ENCODE measurements around the gene GLB1L3. TPM values are rescaled to one million over a fixed set of nuclear protein-coding genes. Genes with fewer than 3 reads are reported as not detected.
A peak's percentile ranks its signal among the peaks of the same experiment; 100 is the strongest.

Gene GLB1L3
- total RNA-seq, 2 donors from 2014 or later: 7.3 to 19.3 TPM

DNA sequence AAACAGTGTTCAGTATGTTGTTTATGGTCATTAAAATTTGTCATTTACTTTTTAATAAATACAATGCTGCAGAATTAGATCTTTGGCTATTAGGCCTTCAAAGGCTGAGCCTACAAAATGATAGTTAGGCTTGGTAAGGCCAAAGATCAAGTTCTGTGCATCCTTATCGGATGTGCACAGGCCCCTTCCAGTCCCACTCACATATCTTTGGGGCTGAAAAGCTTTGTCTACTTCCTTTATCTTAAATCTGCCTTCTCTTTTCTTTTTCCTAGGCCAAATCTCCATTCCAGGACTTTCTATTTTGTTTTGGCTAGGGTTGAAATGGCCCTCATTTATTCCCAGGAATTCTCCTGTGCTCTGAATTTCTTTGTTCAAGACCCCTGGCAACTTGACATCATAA is 52.3 kb downstream of the GLB1L3 start:
- no peak for ATAC-seq
- Mint-ChIP-seq H3K27ac (no peak overlapping the region), H3K36me3 (no peaks in the 10 kb centered on the region), H3K9me3 (no peaks in the 10 kb centered on the region)
- no peak for DNase-seq (ENCODE audit: low spot score in 2 of 2)

DNA sequence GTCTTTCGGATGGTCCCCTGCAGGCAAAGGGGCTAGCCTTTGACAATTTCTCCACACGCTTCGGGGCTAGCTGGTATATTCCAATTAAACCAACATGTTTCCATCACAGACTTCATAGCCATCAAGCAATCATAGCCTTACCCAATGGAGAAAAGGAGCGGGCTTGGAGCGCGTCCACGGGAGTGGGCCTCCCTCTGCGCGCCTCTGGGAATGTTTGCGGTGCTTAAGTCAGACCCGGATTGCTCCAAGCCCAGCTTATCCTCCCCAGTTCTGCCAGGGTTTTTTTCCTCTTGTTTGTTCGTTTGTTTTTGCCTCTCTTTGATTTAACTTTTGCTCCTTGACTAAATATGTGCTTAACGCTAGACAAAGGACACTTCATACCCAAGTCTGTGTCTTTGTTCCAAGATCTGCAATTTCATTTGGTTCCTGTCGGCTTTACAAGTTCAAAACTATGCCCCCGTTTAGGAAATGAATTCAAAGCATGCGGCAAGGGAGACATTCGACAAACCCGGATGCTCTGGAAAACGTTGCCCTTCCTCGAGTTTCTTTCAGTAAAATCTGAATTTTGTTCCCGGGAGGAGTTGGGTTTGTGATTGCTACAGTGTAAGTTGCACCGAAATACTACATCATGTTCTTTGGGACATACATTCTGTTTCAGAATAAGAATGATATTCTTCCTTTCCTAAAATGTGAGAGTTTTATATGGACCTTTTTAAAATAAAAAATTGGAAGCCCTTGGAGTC is 54.6 kb downstream of the GLB1L3 start:
- DNase-seq (ENCODE audit: low spot score in 2 of 2) (no peak), ATAC-seq (no peak)
- Mint-ChIP-seq H3K36me3 (no peaks in the 10 kb centered on the region), H3K27ac (peak overlapping the region in 1 of 2 donors; percentile 64), H3K9me3 (no peaks in the 10 kb centered on the region)

DNA sequence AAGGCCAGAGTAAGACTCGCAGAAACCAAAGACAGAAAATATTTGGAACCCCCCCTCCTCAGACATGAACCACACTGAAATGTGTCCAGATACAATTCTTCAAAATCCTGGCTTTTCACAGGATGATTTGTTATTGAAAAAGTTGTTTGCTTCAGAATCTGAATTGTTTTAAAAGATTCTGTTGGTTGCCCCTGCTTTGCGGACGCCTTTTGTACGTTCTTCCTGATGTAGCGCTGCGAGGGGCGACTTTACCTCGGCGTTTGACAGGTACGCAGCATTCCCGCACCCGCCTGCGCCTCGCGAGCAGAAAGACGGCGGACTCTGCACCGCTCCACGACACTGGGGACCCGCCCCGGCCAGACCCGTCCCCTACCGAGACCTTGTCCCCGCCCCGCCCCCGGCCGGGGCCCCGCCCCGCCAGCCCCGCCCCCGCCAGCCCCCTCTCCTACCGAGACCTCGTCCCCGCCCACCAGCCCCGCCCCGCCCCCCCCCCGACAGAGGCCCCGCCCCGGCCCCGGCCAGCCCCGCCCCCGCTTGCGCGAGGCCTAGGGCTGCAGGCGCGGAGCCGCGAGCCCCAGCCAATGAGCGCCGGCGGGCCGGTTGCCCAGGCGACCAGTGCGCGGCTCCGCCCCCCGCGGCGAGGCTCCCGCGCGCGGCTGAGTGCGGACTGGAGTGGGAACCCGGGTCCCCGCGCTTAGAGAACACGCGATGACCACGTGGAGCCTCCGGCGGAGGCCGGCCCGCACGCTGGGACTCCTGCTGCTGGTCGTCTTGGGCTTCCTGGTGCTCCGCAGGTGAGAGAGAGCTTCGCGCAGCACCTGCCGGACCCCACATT is 55.4 kb downstream of the GLB1L3 start, which contains the start of gene GLB1L2:
GLB1L2 (plus strand) TSS at position 635 of the 835 bp plus-strand sequence; CDS start at position 709, 74 bp downstream.
- peak; percentile 80 to 81 for DNase-seq (ENCODE audit: low spot score in 2 of 2)
- peak; percentile 95 to 96 for ATAC-seq
- Mint-ChIP-seq H3K9me3 (no peaks in the 10 kb centered on the region), H3K36me3 (no peaks in the 10 kb centered on the region), H3K27ac (peak within 1 kb of the TSS in 1 of 2 donors; percentile 64)

DNA sequence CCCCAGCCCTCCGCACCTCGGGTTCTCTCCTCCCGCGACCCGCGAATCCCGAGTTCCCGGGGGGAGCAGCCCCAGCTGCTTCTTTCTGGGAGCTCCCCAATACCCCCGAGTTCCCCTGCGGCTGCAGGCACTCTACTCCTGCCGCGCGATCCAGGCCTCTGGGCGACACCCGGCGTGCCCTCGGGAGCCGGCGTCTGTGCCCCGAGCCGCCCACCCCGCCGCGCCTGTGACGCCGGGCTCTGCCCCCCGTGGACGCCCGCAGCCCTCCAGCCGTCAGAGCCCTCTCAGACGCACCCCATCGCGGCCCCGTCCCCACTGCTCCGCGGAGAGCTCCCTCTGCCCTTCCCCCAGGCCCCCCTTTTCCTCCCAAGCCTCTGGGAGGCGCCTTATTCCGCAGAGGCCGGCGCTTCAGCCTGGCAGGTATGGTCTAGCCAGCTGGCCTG is 56.0 kb downstream of the GLB1L3 start:
- H3K27ac Mint-ChIP-seq: no peak overlapping the region
- no peak for DNase-seq (ENCODE audit: low spot score in 2 of 2)
- H3K36me3 Mint-ChIP-seq: no peaks in the 10 kb centered on the region
- H3K9me3 Mint-ChIP-seq: no peaks in the 10 kb centered on the region
- ATAC-seq: peak; percentile 38 to 46

DNA sequence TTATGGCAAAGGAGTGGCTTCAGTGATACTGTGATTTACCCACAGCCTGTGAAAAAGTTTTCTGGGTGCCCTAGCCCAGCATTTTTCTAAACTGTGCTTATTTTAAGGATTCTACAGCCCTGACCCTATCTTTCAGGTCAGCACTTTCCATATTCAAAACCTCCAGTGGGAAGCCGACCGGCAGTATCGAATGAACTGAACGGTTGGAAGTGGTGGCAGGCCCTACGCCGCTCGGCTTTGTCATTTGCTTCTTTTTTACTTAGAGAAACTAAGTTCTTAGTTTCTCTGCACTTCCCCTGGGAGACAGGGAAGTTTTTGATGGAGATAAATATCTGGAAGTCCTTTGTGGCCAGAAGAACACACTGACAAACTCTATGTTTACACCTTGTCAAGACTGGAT is 56.6 kb downstream of the GLB1L3 start:
- H3K27ac Mint-ChIP-seq: no peak overlapping the region
- no peaks in the 10 kb centered on the region for H3K9me3 Mint-ChIP-seq
- ATAC-seq (no peak), DNase-seq (ENCODE audit: low spot score in 2 of 2) (no peak)
- H3K36me3 Mint-ChIP-seq: no peaks in the 10 kb centered on the region

DNA sequence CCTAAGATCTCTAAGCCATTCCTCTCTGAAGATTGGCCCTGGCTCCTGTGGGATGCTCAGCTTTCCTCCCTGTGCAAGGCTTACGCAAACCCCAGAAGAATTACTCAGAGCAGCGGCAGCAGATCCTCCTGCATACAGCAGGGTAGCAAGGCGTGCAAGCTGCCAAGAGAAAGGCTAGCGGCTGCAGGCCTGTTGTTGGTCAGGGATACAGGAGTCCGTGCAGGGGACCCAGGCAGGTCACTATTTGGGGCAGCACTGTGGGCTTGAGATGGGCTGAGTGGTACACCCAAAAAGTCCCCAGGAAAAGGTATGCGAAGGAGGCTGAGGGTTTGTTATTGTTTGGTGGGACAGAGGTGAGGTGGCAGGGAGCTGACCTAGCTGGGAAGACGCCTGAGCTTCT is 57.1 kb downstream of the GLB1L3 start:
- Mint-ChIP-seq H3K9me3 (no peaks in the 10 kb centered on the region), H3K27ac (no peak overlapping the region), H3K36me3 (no peaks in the 10 kb centered on the region)
- ATAC-seq (no peak), DNase-seq (ENCODE audit: low spot score in 2 of 2) (no peak)

DNA sequence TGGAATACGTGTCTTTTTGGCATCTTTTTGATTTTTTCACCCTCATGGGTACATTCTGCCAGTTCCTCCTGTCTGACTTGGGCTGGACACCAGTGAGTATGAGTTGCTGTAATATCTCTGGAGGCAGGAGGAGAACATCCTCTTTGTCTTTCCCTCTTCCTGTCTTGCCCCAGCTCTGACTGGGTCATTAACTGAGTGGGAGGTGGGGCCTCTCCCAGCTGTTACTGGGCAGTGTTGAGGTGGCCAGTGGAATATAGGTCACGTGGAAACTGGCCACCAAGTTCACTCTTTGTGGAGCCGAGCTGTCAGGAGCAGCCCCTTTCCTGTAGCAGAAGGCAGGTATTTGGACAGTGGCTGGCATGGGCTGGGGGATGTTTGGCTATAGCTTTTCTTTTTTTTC is 57.8 kb downstream of the GLB1L3 start:
- Mint-ChIP-seq H3K27ac (no peak overlapping the region), H3K9me3 (no peaks in the 10 kb centered on the region), H3K36me3 (no peaks in the 10 kb centered on the region)
- ATAC-seq (no peak), DNase-seq (ENCODE audit: low spot score in 2 of 2) (no peak)

DNA sequence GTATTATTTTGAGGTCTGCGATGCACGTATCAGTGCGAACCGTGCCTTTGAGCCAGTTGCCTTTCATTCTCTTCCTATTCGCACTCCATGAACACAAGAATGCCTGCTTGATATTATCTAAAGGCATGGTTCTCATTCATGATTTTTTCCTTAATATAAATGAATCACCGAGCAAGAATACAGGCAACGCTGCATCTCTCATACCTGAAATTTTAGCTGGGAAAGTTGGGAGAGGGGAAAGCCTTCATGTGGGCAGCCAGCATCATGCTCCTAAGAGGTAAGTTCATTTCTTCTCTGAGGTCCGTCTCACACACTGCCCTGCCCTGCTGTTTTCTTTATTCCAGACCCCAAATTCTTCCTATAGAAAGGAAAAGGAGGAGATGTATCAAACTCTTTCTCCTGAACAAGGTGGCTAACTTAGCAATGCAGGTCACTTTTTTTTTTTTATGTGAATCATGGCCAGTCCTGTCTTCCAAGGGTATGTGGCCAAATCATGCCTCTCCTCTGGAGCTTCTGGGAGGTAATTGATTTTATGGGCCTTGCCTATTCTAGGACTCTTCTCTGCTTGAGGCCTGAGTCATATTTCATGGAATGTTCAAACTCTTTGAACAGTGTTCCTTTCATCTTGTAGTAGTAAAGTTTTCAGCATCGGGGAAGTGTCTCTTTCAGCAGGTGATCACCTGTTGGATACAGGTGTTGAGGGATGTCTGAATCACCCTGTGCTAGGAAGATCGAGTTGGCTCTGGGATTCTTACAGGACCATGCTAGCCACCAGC is 58.8 kb downstream of the GLB1L3 start:
- H3K9me3 Mint-ChIP-seq: no peaks in the 10 kb centered on the region
- no peak overlapping the region for H3K27ac Mint-ChIP-seq

DNA sequence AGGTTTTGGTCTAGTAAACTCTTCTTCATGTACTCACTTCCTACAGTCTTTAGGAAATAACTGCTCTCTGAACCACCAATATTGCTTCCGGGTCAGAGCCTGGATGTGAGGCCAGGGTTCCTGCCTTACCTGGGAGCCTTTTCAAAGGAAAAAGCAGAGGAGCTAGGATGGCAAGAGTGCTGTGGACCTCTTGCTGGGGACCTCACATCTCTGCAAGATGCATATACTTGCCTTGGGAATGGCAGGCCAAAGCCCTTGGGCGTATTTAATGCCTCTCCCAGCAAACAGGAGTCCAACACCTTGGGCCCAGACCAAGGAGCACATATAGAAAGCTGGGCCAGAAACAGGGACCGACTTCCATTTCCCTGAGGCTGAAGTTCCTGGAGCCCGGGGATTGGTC is 60.9 kb downstream of the GLB1L3 start:
- ATAC-seq (no peak), DNase-seq (ENCODE audit: low spot score in 2 of 2) (no peak)
- Mint-ChIP-seq H3K27ac (no peak overlapping the region), H3K9me3 (no peaks in the 10 kb centered on the region), H3K36me3 (no peaks in the 10 kb centered on the region)

More for the DNA sequence above, 58.8 kb downstream of the GLB1L3 start:
- no peak for DNase-seq (ENCODE audit: low spot score in 2 of 2)
- ATAC-seq: no peak
- H3K36me3 Mint-ChIP-seq: no peaks in the 10 kb centered on the region

DNA sequence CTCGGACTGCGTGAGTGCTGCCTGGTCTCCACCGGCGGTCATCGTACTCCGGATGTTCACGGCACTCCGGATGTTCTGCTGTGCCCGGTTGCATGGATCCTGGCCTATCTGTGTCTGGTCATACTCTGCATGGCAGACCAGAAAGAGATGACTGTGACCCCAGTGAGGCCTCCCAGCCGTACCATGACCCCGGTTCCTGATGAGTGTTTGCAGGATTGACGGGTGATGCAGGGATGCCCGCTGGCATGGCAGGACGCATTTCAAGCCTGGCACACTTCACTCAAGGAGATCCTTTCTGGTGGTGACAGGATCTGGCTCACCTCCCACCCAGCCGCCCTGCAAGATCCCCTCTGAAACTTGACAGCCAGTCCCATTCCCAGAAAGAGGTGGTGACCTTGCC is 61.9 kb downstream of the GLB1L3 start:
- no peaks in the 10 kb centered on the region for H3K36me3 Mint-ChIP-seq
- DNase-seq (ENCODE audit: low spot score in 2 of 2) (no peak), ATAC-seq (no peak)
- no peak overlapping the region for H3K27ac Mint-ChIP-seq
- no peaks in the 10 kb centered on the region for H3K9me3 Mint-ChIP-seq

DNA sequence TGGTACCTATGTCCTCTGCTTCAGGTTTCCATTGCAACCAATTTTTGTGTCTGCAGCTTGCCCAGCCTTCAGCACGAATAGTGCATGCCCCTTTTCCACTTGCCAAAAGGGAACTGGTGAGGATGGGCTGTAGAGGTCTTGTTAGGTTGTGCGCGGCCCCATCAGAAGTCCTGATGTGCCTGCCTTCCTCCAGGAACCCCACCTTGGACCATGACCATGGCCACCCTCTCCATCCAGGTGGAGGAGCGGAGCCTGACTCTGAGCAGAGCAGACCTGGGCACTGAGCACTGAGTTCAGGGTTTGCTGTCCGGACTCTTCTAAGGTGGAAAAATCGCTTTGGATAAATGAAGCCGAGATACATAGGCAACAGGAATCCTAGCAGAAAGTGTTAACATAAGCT is 62.5 kb downstream of the GLB1L3 start:
- H3K36me3 Mint-ChIP-seq: no peaks in the 10 kb centered on the region
- no peak overlapping the region for H3K27ac Mint-ChIP-seq
- DNase-seq (ENCODE audit: low spot score in 2 of 2) (no peak), ATAC-seq (no peak)
- H3K9me3 Mint-ChIP-seq: no peaks in the 10 kb centered on the region

DNA sequence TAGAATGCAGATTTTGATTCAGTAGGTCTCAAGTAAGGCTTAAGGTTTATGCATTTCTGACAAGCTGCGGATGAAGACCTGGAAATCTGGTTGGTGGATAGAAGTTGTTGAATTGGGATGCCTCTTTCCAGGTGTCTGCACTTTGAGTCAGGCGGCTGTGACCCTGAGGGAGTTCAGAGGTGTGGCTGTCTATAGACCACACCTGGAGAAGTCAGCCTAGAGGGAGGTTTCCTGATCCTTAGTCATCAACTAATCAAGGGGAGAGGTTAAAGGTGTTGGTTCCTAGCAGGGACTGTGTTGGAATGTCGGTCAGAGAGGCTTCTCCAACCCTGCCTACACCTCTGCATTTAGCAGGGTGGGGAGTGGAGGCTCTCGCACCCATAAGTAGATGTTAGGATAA is 63.6 kb downstream of the GLB1L3 start:
- H3K9me3 Mint-ChIP-seq: no peaks in the 10 kb centered on the region
- DNase-seq (ENCODE audit: low spot score in 2 of 2) (no peak), ATAC-seq (no peak)

DNA sequence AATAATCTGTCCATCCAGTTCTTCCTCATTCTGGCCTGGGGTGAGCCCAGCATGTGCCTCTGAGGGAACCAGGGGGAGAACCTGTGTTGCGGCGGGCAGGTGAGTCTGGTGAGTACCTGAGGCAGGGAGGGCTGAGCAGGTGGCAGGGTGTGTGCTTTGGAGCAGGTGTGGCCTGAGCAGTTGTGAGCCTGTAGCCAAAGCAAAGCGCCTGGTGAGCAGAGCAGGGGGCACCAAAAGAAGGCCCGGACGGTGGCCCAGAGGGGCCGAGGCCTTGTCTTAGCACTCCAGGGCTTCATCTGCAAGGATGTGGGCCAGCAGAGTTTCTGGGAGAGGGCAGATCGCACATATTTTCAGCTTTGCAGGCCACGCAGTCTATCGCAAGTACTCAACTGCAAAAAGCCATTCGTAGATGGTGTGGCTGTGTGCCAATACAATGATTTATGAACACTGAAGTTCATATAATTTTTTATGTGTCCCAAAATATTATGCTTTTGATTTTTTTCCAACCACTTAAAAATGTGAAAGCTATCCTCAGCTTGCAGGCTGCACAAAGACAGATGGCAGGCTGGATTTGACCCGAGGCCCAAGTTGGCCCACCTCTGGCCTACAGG is 64.3 kb downstream of the GLB1L3 start:
- ATAC-seq (no peak), DNase-seq (ENCODE audit: low spot score in 2 of 2) (no peak)
- Mint-ChIP-seq H3K27ac (no peak overlapping the region), H3K9me3 (no peaks in the 10 kb centered on the region), H3K36me3 (no peaks in the 10 kb centered on the region)

More for the DNA sequence above, 63.6 kb downstream of the GLB1L3 start:
- Mint-ChIP-seq H3K36me3 (no peaks in the 10 kb centered on the region), H3K27ac (no peak overlapping the region)

DNA sequence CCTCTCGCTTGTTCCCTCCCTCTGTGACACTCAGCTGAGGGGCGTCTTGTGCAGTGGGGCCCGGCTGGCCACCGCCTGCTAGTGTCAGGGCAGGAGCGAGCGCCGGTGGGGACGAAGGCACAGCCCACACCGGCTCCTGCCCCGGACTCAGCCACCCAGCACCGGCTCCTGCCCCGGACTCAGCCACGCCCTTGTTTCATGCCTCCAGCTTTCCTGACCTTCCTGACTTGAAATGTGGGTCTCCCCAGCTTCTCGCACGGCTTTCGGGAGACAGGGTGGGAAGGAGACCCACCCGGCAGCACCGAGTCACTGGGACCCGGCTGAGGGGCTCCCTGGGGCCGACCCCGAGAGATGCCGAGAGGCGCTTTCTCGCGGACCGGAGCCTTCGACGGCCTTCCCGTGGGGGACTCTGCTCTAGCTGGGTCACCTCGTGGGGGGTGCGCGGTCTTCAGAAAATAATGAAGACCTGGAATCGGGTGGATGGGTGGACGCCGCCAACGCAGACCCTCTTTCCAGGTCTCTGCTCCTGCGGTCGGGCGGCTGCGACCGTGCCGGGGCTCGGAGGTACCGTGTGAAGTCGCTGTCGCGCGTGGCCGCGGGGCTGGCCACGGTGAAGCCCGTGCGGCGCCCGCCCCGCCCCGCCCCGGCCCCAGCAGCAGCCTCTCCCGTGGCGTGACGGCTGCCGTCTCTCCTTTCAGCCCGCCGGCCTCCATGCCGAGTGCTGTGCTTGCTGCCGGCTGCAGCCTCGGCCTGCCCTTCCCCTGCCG is 65.8 kb downstream of the GLB1L3 start:
- DNase-seq (ENCODE audit: low spot score in 2 of 2) (no peak), ATAC-seq (no peak)
- Mint-ChIP-seq H3K36me3 (no peaks in the 10 kb centered on the region), H3K27ac (no peak overlapping the region), H3K9me3 (no peaks in the 10 kb centered on the region)

DNA sequence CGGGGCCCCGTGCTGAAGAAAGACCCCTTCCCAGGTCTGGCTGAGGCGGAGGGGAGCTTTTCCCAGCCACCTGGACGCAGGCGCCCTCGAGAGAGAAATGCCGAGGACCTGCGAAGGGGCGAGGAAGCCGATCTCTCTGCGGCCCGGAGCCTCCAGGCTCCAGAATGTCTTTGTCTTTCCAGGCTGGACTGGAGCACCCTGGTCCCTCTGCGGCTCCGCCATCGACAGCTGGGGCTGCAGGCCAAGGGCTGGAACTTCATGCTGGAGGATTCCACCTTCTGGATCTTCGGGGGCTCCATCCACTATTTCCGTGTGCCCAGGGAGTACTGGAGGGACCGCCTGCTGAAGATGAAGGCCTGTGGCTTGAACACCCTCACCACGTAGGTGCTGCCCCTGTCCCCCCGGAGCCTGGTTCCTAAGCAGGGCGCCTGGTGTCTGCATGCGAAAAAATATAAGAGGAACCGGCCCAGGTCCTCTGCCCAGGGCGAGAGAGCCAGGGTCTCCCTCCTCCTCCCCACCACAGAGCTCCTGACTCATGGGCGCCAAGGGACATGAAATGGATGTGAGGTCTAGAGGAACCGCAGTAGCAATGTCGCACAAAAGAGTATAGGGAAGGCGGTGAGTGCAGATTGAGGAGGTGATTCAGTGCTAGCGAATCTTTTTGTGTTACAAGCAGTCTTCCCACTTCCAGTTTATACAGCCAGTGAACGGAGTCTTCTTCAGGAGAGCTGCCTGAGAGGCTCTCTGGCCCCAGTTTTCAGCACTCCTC is 66.6 kb downstream of the GLB1L3 start:
- DNase-seq (ENCODE audit: low spot score in 2 of 2): no peak
- no peak for ATAC-seq
- Mint-ChIP-seq H3K27ac (no peak overlapping the region), H3K9me3 (no peaks in the 10 kb centered on the region), H3K36me3 (no peaks in the 10 kb centered on the region)

All from activated naive CD4-positive, alpha-beta T cell treated with anti-CD3 and anti-CD28 coated beads, Interleukin-2, amount 50 U/mL, for 72 hours (primary cell).